ENCODE results near the gene REEP1.
A peak's percentile ranks its signal among the peaks of the same experiment; 100 is the strongest.
"Not testable (repeated sequence)": the region's sequence is repeated elsewhere in the genome, so short reads cannot be mapped to it uniquely, and the experiment has no call there.

The REEP1 gene

DNA sequence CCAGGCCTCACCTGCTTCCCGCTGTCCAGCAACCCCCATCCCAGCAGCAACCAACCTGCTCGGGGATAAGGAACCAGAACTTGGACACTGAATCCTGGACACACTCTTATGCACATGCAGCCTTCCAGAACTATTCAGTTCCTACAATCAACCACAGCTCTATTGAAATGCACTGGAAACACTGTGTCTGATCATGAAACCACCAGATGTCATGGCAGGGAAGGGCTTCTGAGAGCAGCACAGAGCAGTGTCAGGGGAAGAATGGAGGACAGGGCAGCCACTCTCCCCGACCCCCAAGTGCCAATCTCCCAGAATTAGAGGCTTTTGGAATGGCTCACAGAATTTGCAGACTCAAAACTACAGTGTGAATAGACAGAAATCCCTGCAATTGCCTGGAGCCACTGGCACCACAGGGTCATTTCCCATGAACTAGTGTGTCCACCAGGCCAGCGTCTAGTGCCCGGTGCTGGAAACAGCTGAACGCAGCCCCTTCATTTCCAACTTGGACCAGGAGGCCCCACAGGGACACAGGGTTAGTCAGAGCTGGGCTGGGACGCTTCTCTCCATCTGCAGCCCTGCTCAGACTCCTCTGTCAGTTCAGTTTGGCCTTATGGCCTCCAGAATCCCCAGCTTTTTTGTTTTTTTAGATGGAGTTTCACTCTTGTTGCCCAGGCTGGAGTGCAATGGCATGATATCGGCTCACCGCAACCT lies 112.6 kb downstream of the REEP1 start:
- DNase-seq (ENCODE audit: low read depth), result no peak

DNA sequence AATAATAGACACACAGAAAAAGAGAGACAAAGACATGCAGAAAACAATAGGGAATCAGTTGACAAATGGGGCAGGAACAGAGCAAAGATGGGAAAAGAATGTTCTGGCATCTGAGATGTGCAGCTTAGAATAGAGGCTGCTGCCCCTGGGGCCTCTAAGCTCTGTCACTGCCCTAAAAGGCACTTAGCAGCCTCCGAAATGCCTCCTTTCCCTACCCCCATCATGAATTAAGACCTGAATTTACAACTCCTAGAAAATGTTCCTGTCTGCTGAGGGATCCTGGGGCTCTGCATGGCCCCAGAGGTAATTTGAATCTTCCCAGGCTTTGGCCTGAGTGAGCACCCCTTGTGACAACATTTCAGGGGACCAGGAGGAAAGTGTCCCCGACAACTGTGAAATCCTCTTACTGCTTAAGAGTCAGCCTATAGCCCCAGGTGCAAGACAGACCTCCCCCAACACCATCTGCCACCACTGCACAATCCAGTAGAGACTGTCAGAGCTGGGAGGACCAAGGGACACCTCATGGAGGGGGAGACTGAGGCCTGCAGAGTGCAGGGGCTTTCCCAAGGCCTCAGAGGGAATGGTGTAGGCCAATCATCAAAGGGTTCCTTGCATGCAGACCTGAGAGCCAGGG lies 113.4 kb downstream of the REEP1 start:
- DNase-seq (ENCODE audit: low read depth), result no peak

GRCh38 chr2:86223140-86223926 lies 114.1 kb downstream of the REEP1 start:
- DNase-seq (ENCODE audit: low read depth), result no peak

GRCh38 chr2:86221066-86221684 lies 116.3 kb downstream of the REEP1 start:
- DNase-seq (ENCODE audit: low read depth), result peak; percentile 32

- DNase-seq (ENCODE audit: low read depth), result no peak
Measured at GRCh38 chr2:86219896-86220295, 117.5 kb downstream of the REEP1 start.

DNA sequence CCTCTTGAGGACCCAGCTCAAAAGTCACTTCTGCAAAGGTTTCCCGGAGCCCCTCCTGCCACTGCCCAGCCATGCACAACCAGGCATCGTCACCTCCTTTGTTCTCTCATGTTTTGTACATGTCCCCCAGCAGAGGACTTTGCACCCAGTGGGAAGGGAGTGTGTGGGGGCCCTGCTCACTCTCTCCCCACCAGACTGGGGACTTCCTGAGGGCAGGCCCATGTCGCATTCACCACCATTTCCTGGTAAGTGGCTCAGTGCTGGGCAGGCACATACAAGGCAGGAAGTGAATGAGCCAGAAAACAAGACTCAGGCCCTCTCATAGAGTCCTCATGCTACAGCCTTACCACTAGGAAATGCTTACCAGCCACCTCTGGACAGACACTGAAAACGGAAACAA lies 119.3 kb downstream of the REEP1 start:
- DNase-seq (ENCODE audit: low read depth), result no peak

- DNase-seq (ENCODE audit: low read depth), result no peak
Measured at GRCh38 chr2:86216575-86217555, 120.6 kb downstream of the REEP1 start.

DNA sequence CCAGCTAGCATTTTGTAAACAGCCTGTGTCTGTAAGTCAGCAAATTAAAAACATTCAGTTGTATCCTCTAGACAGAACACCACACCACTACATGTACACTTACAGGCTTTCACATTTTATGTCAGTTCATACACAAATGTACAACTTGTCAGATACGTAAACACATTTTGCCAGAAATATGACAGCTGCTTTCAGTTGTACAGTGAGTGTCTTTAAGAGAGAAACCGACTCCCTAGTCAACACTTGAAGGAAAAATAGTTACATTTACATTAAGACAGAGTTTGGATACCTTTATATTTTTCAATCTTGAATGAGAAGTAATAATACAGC lies 123.0 kb downstream of the REEP1 start:
- DNase-seq (ENCODE audit: low read depth), result no peak

DNA sequence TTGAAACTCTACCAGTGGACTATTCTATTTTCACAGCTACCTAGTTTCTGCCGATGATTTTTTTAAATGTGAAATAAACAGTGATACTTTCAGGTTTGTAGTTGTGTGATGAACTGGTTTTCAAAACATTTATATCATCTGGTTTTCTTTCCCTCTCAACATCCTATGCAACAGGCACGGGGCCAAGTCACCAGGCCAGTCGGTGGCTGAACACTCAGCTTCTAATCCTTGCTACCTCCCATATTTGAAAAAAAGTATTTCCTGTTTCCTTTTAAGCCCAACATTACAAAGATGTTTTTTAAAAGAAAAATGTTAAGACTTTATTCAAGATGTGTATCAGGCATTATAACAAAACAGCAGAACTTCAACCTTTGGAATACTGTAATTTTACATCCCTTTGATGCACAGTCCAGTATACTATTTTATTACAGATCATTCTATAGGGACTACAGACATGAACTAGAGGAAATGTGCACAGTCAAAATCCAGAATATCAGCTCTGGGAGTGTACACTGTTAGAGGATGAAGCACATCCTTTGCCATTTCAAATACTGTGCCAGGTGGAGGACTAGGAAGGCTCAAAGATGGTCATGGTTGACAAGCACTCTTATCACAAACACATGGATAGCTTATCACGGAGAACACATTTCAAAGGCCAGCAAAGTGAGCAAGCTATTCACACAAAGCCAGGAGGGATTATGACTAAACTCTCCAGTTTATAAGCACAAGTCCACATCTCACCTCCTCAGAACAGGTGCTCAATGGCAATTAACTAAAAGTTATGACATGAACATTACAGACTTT lies 123.5 kb downstream of the REEP1 start:
- DNase-seq (ENCODE audit: low read depth), result no peak

DNA sequence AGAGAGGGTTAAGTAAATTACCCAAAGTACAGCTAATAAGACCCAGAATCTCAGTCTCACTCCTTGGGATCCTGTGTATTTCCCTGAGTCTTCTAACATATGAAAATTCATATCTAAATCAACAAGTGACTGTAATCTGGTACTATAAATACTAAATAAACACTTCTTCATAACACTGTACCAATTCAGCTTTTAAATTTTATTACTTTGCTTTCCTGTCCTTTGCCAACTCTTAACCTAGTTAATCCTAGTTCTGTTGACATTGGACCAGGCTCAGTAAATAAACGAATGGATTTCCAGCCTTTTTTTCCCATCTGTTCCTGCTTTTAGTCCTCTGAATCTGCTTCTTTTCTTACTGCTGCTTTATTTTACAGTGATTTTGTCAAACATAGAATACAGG lies 124.4 kb downstream of the REEP1 start:
- DNase-seq (ENCODE audit: low read depth), result no peak

GRCh38 chr2:86211796-86212188 lies 125.6 kb downstream of the REEP1 start:
- no peak for DNase-seq (ENCODE audit: low read depth)

- no peak for DNase-seq (ENCODE audit: low read depth)
Measured at GRCh38 chr2:86211033-86211795, 126.2 kb downstream of the REEP1 start.

GRCh38 chr2:86204458-86204857 lies 133.0 kb downstream of the REEP1 start:
- no peak for DNase-seq (ENCODE audit: low read depth)

DNA sequence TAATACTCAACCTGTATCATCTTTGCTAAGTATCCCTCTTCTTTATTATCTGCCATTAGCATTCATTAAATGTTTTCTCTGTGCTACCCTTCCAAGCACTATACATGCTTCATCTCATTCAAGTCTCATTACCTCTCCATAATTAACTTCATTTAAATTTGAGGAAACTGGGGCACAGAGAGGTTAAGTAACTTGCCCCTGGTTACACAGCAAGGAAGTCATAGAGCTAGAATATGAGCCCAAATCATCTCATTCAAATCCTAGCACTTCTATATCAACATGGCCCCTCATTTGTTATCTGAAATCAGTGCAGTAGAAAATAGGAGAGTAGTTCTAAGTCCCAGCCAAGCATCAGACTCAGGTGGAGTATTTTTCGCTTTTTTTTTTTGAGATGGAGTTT lies 133.8 kb downstream of the REEP1 start:
- DNase-seq (ENCODE audit: low read depth), result no peak

- no peak for DNase-seq (ENCODE audit: low read depth)
Measured at GRCh38 chr2:86202702-86203101, 134.7 kb downstream of the REEP1 start.

- DNase-seq (ENCODE audit: low read depth), result no peak
Measured at GRCh38 chr2:86202336-86202692, 135.1 kb downstream of the REEP1 start.

DNA sequence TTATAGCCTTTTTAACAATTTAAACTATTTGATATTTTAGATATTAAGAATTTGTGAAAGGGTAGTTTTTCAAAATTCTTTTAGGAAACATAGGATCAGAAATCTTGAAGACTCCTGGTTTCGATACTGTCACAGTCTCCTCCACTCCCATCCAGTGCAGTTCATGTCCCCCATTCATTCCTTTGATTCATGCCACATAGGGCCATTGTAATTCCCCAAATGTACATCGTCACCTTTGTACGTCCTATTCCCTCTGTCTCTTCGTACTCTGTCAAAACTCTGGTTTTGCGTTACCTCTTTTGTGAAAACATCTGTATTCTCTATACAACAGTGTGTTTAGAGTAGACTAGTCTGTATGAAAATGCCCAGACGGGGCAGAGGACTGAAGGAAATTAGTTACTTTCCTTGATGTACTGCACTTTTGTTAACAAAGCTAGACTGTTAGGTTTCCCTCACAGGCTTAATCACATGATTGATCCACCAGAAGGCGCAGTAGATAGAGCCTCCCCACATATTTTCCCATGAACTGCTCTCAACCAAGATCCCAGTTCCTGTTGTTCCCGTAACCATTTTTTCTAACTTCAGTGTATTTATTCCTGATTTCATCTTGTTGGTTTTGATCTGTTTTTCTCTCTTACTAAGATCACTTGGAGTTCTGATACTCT lies 135.6 kb downstream of the REEP1 start:
- DNase-seq (ENCODE audit: low read depth), result no peak

GRCh38 chr2:86200564-86200963 lies 136.9 kb downstream of the REEP1 start:
- DNase-seq (ENCODE audit: low read depth), result not testable (repeated sequence)

- no peak for DNase-seq (ENCODE audit: low read depth)
Measured at GRCh38 chr2:86199834-86200177, 137.6 kb downstream of the REEP1 start.

All from stimulated activated CD8-positive, alpha-beta memory T cell treated with anti-CD3 and anti-CD28 coated beads, Interleukin-15, amount 100 ng/mL, for 1 hour (primary cell).